Measurements from ENCODE around the gene DUSP15. TPM values are rescaled to one million over a fixed set of nuclear protein-coding genes. Genes with fewer than 3 reads are reported as not detected.

The DUSP15 gene
- polyA plus RNA-seq, 3 donors = not detected

GRCh38 chr20:31871618-31871954 lies 1.3 kb upstream of the DUSP15 start:
- Mint-ChIP-seq H3K4me1 (peaks cover 27% of the 10 kb centered on the region), H3K27me3 (ENCODE audit: low read depth in 3 of 3) (peaks cover 35 to 51% (median 47%) of the 10 kb centered on the region in 3 donors), H3K4me3 (peak overlapping the region in 1 of 2 donors; percentile 93), H3K9me3 (peaks cover 0 to 13% (median 8%) of the 10 kb centered on the region in 7 donors), H3K36me3 (peaks cover 8 to 9% of the 10 kb centered on the region in 2 donors), H3K27ac (no peak overlapping the region)
- Histone ChIP-seq H3K4me1 (ENCODE audit: control insufficient read depth in 1 of 2, insufficient read depth in 2 of 2, low read length in 2 of 2) (peaks cover 9 to 15% of the 10 kb centered on the region in 2 donors), H3K79me2 (ENCODE audit: insufficient read depth, low read length) (no peaks in the 10 kb centered on the region), H3K27me3 (ENCODE audit: control insufficient read depth in 2 of 2, insufficient read depth in 2 of 2, low read length in 2 of 2) (peaks cover 28 to 42% of the 10 kb centered on the region in 2 donors), H3K9me3 (replicated peaks in 1 of 2; ENCODE audit: control insufficient read depth in 1 of 2, insufficient read depth in 1 of 2, low read length in 2 of 2) (peaks cover 0 to 18% of the 10 kb centered on the region in 2 donors), H3K27ac (ENCODE audit: low read depth in 1 of 2, low read length in 2 of 2) (no peak overlapping the region), H3K4me2 (replicated peaks; ENCODE audit: extremely low read depth, low read length, poor library complexity, severe bottlenecking) (no peak overlapping the region), H4K20me1 (ENCODE audit: insufficient read depth, low read length) (no peaks in the 10 kb centered on the region), H3K36me3 (replicated peaks in 1 of 2; ENCODE audit: control insufficient read depth in 1 of 2, insufficient read depth in 2 of 2, low read length in 2 of 2) (no peaks in the 10 kb centered on the region), H3K9ac (ENCODE audit: insufficient read depth, low read length, poor library complexity, severe bottlenecking) (no peak overlapping the region), H3K4me3 (replicated peaks in 1 of 3; ENCODE audit: low read depth in 2 of 3, low read length in 3 of 3) (no peak overlapping the region), H2AFZ (ENCODE audit: insufficient read depth, low read depth, low read length, poor library complexity, severe bottlenecking) (no peak overlapping the region)
- no CpG with 5 or more reads among the region's 1 CpG for WGBS (ENCODE audit: insufficient coverage)
- intact Hi-C loops (cut with micrococcal nuclease) = no loop called here
- TF ChIP-seq CTCF (IDR thresholded peaks at IDR 0.05) = no peak
- no peak for DNase-seq

- Mint-ChIP-seq H3K36me3 (peaks cover 8 to 9% of the 10 kb centered on the region in 2 donors), H3K4me3 (peak overlapping the region; percentile 75 to 93), H3K27ac (peak overlapping the region in 1 of 7 donors; percentile 60), H3K9me3 (peaks cover 0 to 13% (median 8%) of the 10 kb centered on the region in 7 donors), H3K27me3 (ENCODE audit: low read depth in 3 of 3) (peaks cover 35 to 51% (median 47%) of the 10 kb centered on the region in 3 donors), H3K4me1 (peaks cover 27% of the 10 kb centered on the region)
- peak overlapping the region; percentile 78 for H3K4me2 ChIP-seq (replicated peaks; ENCODE audit: extremely low read depth, low read length, poor library complexity, severe bottlenecking)
- H3K27ac ChIP-seq (ENCODE audit: low read depth in 1 of 2, low read length in 2 of 2) = no peak overlapping the region
- 0% methylated on average over 20 of the region's 24 CpGs for WGBS (ENCODE audit: insufficient coverage)
- no peaks in the 10 kb centered on the region for H4K20me1 ChIP-seq (ENCODE audit: insufficient read depth, low read length)
- peaks cover 28 to 42% of the 10 kb centered on the region in 2 donors for H3K27me3 ChIP-seq (ENCODE audit: control insufficient read depth in 2 of 2, insufficient read depth in 2 of 2, low read length in 2 of 2)
- intact Hi-C loops (cut with micrococcal nuclease) = no loop called here
- H3K9ac ChIP-seq (ENCODE audit: insufficient read depth, low read length, poor library complexity, severe bottlenecking) = peak overlapping the region; percentile 56
- no peak for DNase-seq
- peaks cover 9 to 15% of the 10 kb centered on the region in 2 donors for H3K4me1 ChIP-seq (ENCODE audit: control insufficient read depth in 1 of 2, insufficient read depth in 2 of 2, low read length in 2 of 2)
- peaks cover 0 to 18% of the 10 kb centered on the region in 2 donors for H3K9me3 ChIP-seq (replicated peaks in 1 of 2; ENCODE audit: control insufficient read depth in 1 of 2, insufficient read depth in 1 of 2, low read length in 2 of 2)
- TF ChIP-seq CTCF (IDR thresholded peaks at IDR 0.05) = no peak
- no peaks in the 10 kb centered on the region for H3K79me2 ChIP-seq (ENCODE audit: insufficient read depth, low read length)
- peak overlapping the region in 2 of 3 experiments; percentile 29 to 70 for H3K4me3 ChIP-seq (replicated peaks in 1 of 3; ENCODE audit: low read depth in 2 of 3, low read length in 3 of 3)
- peak overlapping the region; percentile 82 for H2AFZ ChIP-seq (ENCODE audit: insufficient read depth, low read depth, low read length, poor library complexity, severe bottlenecking)
- no peaks in the 10 kb centered on the region for H3K36me3 ChIP-seq (replicated peaks in 1 of 2; ENCODE audit: control insufficient read depth in 1 of 2, insufficient read depth in 2 of 2, low read length in 2 of 2)
Measured at GRCh38 chr20:31870726-31871617, 645 bp upstream of the DUSP15 start.

All from CD14-positive monocyte (primary cell).